Ishikawa (cell line): ENCODE measurements around the gene TMEM11.

Experiments used
- CEBPB ChIP-seq: IDR thresholded peaks from 2 replicates; pipeline ENCODE4 v1.6.1; 2012
- CREB1 ChIP-seq: IDR thresholded peaks from 2 replicates; pipeline ENCODE4 v1.6.1; 2012; ENCODE audit warnings: low read depth
- EGR1 ChIP-seq: IDR thresholded peaks from 2 replicates; pipeline ENCODE4 v1.6.1; 2012
- EP300 ChIP-seq: IDR thresholded peaks from 2 replicates; pipeline ENCODE4 v1.6.1; 2012; ENCODE audit warnings: borderline replicate concordance
- FOXM1 ChIP-seq: IDR thresholded peaks from 2 replicates; pipeline ENCODE4 v1.6.1; 2012; ENCODE audit warnings: low read depth, borderline replicate concordance
- MAX ChIP-seq: IDR thresholded peaks from 2 replicates; pipeline ENCODE4 v1.6.1; 2012
- NFIC ChIP-seq: IDR thresholded peaks from 2 replicates; pipeline ENCODE4 v1.6.1; 2012
- RAD21 ChIP-seq: IDR thresholded peaks from 2 replicates; pipeline ENCODE4 v1.6.1; 2012; ENCODE audit warnings: low read depth
- REST ChIP-seq: IDR thresholded peaks from 2 replicates; pipeline ENCODE4 v1.6.1; 2012; ENCODE audit warnings: low read depth, mild to moderate bottlenecking
- TAF1 ChIP-seq: IDR thresholded peaks from 2 replicates; pipeline ENCODE4 v1.6.1; 2012; ENCODE audit warnings: low read depth, mild to moderate bottlenecking
- TCF12 ChIP-seq: IDR thresholded peaks from 2 replicates; pipeline ENCODE4 v1.6.1; 2012; ENCODE audit warnings: low read depth
- TEAD4 ChIP-seq: IDR thresholded peaks from 2 replicates; pipeline ENCODE4 v1.6.1; 2012
- YY1 ChIP-seq: IDR thresholded peaks from 2 replicates; pipeline ENCODE4 v1.6.1; 2012; ENCODE audit warnings: low read depth
- ZBTB7A ChIP-seq: IDR thresholded peaks from 2 replicates; pipeline ENCODE4 v1.6.1; 2012; ENCODE audit warnings: low read depth
- TF ChIP-seq, protein P1 (sequence below): IDR thresholded peaks from 2 replicates; pipeline ENCODE4 v1.6.1; 2012

TMEM11 gene

GRCh38 chr17:21184570-21184969, 29.4 kb downstream of the TMEM11 start:
- TF ChIP-seq CREB1 (no peak), YY1 (no peak), TCF12 (no peak), EP300 (no peak), ZBTB7A (no peak), TAF1 (no peak), REST (no peak), EGR1 (no peak), TEAD4 (no peak), RAD21 (no peak), MAX (no peak)

DNA sequence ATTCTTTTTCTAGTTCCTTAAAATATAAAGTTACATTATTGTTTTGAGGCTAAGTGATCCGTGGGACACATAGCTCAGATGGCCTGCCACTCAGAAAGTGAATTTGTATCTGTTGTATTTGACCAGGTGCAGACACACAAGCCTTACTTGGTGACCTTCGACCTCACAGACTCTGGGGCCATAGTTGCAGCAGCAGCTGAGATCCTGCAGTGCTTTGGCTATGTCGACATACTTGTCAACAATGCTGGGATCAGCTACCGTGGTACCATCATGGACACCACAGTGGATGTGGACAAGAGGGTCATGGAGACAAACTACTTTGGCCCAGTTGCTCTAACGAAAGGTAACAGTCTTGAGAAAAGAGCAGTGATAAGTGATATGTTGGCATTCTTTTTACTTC, 30.5 kb downstream of the TMEM11 start:
- TF ChIP-seq EP300 (no peak), MAX (no peak), CREB1 (no peak), EGR1 (no peak), REST (no peak), TEAD4 (no peak), YY1 (no peak), RAD21 (no peak), TCF12 (no peak), FOXM1 (no peak), TAF1 (no peak), ZBTB7A (no peak), CEBPB (no peak), NFIC (no peak)
- TF ChIP-seq, protein P1, sequence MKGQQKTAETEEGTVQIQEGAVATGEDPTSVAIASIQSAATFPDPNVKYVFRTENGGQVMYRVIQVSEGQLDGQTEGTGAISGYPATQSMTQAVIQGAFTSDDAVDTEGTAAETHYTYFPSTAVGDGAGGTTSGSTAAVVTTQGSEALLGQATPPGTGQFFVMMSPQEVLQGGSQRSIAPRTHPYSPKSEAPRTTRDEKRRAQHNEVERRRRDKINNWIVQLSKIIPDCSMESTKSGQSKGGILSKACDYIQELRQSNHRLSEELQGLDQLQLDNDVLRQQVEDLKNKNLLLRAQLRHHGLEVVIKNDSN: no peak

DNA sequence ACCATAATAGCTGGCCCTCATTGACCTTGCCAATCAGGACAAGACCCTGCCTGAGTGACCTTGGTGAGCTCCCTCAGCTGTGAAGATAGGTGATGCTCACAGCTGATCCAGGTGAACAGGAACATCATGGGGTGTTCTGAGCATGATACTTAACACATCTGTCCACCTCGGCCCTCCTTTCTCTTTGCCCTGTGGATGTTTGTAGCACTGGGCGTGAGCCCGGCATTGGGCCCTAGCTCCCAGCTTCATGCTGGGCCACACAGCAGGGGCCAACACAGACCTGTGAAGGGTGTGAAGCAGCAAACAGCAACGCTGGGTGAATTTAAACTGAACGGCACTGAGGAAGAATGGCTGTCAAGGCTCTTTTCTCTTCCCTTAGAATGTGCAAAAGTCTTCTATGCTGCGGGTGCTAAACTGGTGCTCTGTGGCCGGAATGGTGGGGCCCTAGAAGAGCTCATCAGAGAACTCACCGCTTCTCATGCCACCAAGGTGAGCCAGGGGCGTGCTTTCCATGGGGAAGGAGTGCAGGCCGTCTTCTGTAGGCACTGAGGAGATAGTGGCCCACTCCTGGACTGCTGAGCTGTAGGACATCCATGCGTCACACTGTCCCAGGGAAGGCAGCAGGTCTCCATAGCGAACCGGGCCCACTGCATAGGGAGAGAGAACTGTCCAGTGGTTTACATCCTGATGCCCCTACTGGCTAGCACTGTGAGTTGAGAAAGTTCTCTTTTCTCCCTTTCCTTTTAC, 35.9 kb downstream of the TMEM11 start:
- TF ChIP-seq, protein P1: no peak
- TF ChIP-seq TEAD4: no peak
- TF ChIP-seq MAX: no peak
- no peak for TF ChIP-seq REST
- no peak for TF ChIP-seq ZBTB7A

GRCh38 chr17:21177401-21177800, 36.6 kb downstream of the TMEM11 start:
- TF ChIP-seq NFIC (no peak), RAD21 (no peak), CREB1 (no peak), EGR1 (no peak), EP300 (no peak), CEBPB (no peak), TCF12 (no peak), ZBTB7A (no peak)
- TF ChIP-seq, protein P1: no peak
